ENCODE measurements around the gene XPC.
"Not testable (repeated sequence)": the region's sequence is repeated elsewhere in the genome, so short reads cannot be mapped to it uniquely, and the experiment has no call there.

The XPC gene

GRCh38 chr3:14117468-14118399 is 60.7 kb downstream of the XPC start:
- DNase-seq = no peak

GRCh38 chr3:14113965-14114635 is 64.3 kb downstream of the XPC start:
- no peak for DNase-seq

GRCh38 chr3:14110699-14111098 is 67.7 kb downstream of the XPC start:
- no peak for DNase-seq

- DNase-seq = not testable (repeated sequence)
Measured at GRCh38 chr3:14109821-14110220, 68.6 kb downstream of the XPC start.

GRCh38 chr3:14097616-14098391 is 80.6 kb downstream of the XPC start:
- DNase-seq = no peak

GRCh38 chr3:14096742-14097141 is 81.7 kb downstream of the XPC start:
- no peak for DNase-seq

Measured in activated CD4-positive, alpha-beta T cell treated with anti-CD3 and anti-CD28 coated beads, Interleukin-2, amount 50 U/mL, for 1 hour (primary cell).